Vagina (tissue), 2 donors: ENCODE data around the gene TBC1D14. TPM values are rescaled to one million over a fixed set of nuclear protein-coding genes. Genes with fewer than 3 reads are reported as not detected.
"Not testable (repeated sequence)": the region's sequence is repeated elsewhere in the genome, so short reads cannot be mapped to it uniquely, and the experiment has no call there.

Experiments used
- DNase-seq, 2 donors: peaks; one replicate each; pipeline ENCODE4 v3.0.0-alpha.2; 2017; ENCODE audit errors: extremely low spot score in 2 of 2
- H3K27ac ChIP-seq: fragments of 200-600 bp; sonication (generic); one replicate; pipeline ENCODE4 v1.5.1; 2019
- H3K27me3 ChIP-seq: fragments of 200-600 bp; sonication (generic); one replicate; pipeline ENCODE4 v1.5.1; 2019
- H3K36me3 ChIP-seq, 2 donors: fragments of 200-600 bp; sonication (generic); one replicate each; pipeline ENCODE4 v1.5.1; 2017 to 2019
- H3K4me1 ChIP-seq: fragments of 200-600 bp; sonication (generic); one replicate; pipeline ENCODE4 v1.5.1; 2019
- H3K4me3 ChIP-seq, 2 donors: fragments of 200-600 bp; sonication (generic); 1 replicate in 1 of 2; 2 replicates in 1 of 2; pipeline ENCODE4 v1.5.1; 2016 to 2019
- H3K9me3 ChIP-seq: fragments of 200-600 bp; sonication (generic); one replicate; pipeline ENCODE4 v1.5.1; 2019
- CTCF ChIP-seq, 3 experiments: fragments of 450-650 bp in 2 of 3; fragments of 200-600 bp in 1 of 3; sonication (generic) in 1 of 3; IDR thresholded peaks; one replicate each; pipeline ENCODE4 v1.5.1; 2017 to 2019; ENCODE audit warnings: antibody characterized with exemption in 3 of 3, mild to moderate bottlenecking in 2 of 3, moderate library complexity in 2 of 3
- POLR2A ChIP-seq, 2 donors: fragments of 450-650 bp; IDR thresholded peaks; one replicate each; pipeline ENCODE4 v1.6.1; 2017; ENCODE audit warnings: antibody characterized with exemption in 2 of 2, mild to moderate bottlenecking in 2 of 2, moderate library complexity in 2 of 2
- POLR2AphosphoS5 ChIP-seq, 2 donors: sonication (generic); formaldehyde crosslinking; IDR thresholded peaks; one replicate each; pipeline ENCODE4 v1.9.0; 2017; ENCODE audit warnings: antibody characterized with exemption in 2 of 2, mild to moderate bottlenecking in 2 of 2, low read depth in 1 of 2; ENCODE audit not compliant: insufficient read depth in 1 of 2
- intact Hi-C: fragments of 100-400 bp; cut with DNase I; formaldehyde crosslinking; loops from one replicate; pipeline ENCODE4 v1.15.1; 2023
- total RNA-seq: library from RNA; depleted of rRNA; stranded (reverse); fragments of >200 nt; gene quantifications from one replicate; pipeline ENCODE4 v1.2.3, GENCODE V29; 2016

Gene TBC1D14
- total RNA-seq, 1 donor from 2014 or later: 35.4 TPM

GRCh38 chr4:6905516-6906445 lies 3.8 kb upstream of the TBC1D14 start:
- Histone ChIP-seq H3K27ac (no peak overlapping the region), H3K9me3 (no peaks in the 10 kb centered on the region), H3K36me3 (no peaks in the 10 kb centered on the region), H3K27me3 (no peaks in the 10 kb centered on the region), H3K4me3 (no peak overlapping the region), H3K4me1 (peaks cover 24% of the 10 kb centered on the region)
- TF ChIP-seq CTCF (IDR thresholded peaks at IDR 0.05) (no peak), POLR2AphosphoS5 (IDR thresholded peaks at IDR 0.05; ENCODE audit: insufficient read depth in 1 of 2, low read depth in 1 of 2) (no peak), POLR2A (IDR thresholded peaks at IDR 0.05) (no peak)
- intact Hi-C loops: no loop called here
- no peak for DNase-seq

- intact Hi-C loops, DNase-seq, H3K36me3 ChIP-seq, H3K27me3 ChIP-seq, H3K4me3 ChIP-seq, H3K9me3 ChIP-seq, H3K27ac ChIP-seq: not testable (repeated sequence)
- peaks cover 31% of the 10 kb centered on the region for H3K4me1 ChIP-seq
Measured at GRCh38 chr4:6906486-6906885, 3.1 kb upstream of the TBC1D14 start.

GRCh38 chr4:6907658-6908191 lies 1.9 kb upstream of the TBC1D14 start:
- DNase-seq: no peak
- H3K27ac ChIP-seq: no peak overlapping the region
- TF ChIP-seq POLR2AphosphoS5 (IDR thresholded peaks at IDR 0.05; ENCODE audit: insufficient read depth in 1 of 2, low read depth in 1 of 2) (no peak), CTCF (IDR thresholded peaks at IDR 0.05) (no peak), POLR2A (IDR thresholded peaks at IDR 0.05) (no peak)
- intact Hi-C loops: no loop called here
- no peak overlapping the region for H3K4me3 ChIP-seq
- H3K36me3 ChIP-seq: no peaks in the 10 kb centered on the region
- H3K9me3 ChIP-seq: no peaks in the 10 kb centered on the region
- peaks cover 39% of the 10 kb centered on the region for H3K4me1 ChIP-seq
- no peaks in the 10 kb centered on the region for H3K27me3 ChIP-seq

- Histone ChIP-seq H3K9me3 (no peaks in the 10 kb centered on the region), H3K4me3 (peak overlapping the region; percentile 69 to 89), H3K27me3 (no peaks in the 10 kb centered on the region), H3K27ac (peak overlapping the region; percentile 97), H3K4me1 (peaks cover 43% of the 10 kb centered on the region), H3K36me3 (no peaks in the 10 kb centered on the region)
- no peak for TF ChIP-seq POLR2A (IDR thresholded peaks at IDR 0.05)
- TF ChIP-seq CTCF (IDR thresholded peaks at IDR 0.05): no peak
- TF ChIP-seq POLR2AphosphoS5 (IDR thresholded peaks at IDR 0.05; ENCODE audit: insufficient read depth in 1 of 2, low read depth in 1 of 2): no peak
- intact Hi-C loops: no loop called here
- no peak for DNase-seq
Measured at GRCh38 chr4:6908432-6909112, 1.1 kb upstream of the TBC1D14 start.

- TF ChIP-seq POLR2AphosphoS5 (IDR thresholded peaks at IDR 0.05; ENCODE audit: insufficient read depth in 1 of 2, low read depth in 1 of 2): no peak
- TF ChIP-seq POLR2A (IDR thresholded peaks at IDR 0.05): no peak
- no peak for TF ChIP-seq CTCF (IDR thresholded peaks at IDR 0.05)
- Histone ChIP-seq H3K4me3 (peak overlapping the region; percentile 69 to 89), H3K36me3 (no peaks in the 10 kb centered on the region), H3K27ac (peak overlapping the region; percentile 40), H3K4me1 (peaks cover 43% of the 10 kb centered on the region), H3K9me3 (no peaks in the 10 kb centered on the region), H3K27me3 (no peaks in the 10 kb centered on the region)
- intact Hi-C loops: loop anchor here (10.0 kb wide), 1 partner anchor 85 kb away; no protein-coding TSS in a partner anchor
- DNase-seq: no peak
Measured at GRCh38 chr4:6909970-6910339, 329 bp downstream of the TBC1D14 start.
